ENCODE data around the gene FBXW12.

FBXW12 gene

GRCh38 chr3:48423241-48423882 is 51.3 kb downstream of the FBXW12 start:
- DNase-seq: no peak

GRCh38 chr3:48423883-48424695 is 52.1 kb downstream of the FBXW12 start:
- DNase-seq: no peak

GRCh38 chr3:48425281-48425812 is 53.3 kb downstream of the FBXW12 start:
- no peak for DNase-seq

GRCh38 chr3:48426401-48426909 is 54.4 kb downstream of the FBXW12 start:
- no peak for DNase-seq

- DNase-seq: no peak
These were observed 55.1 kb downstream of the FBXW12 start for GRCh38 chr3:48426944-48427629.

- no peak for DNase-seq
These were observed 55.6 kb downstream of the FBXW12 start for GRCh38 chr3:48427630-48427962.

GRCh38 chr3:48428088-48428571 is 56.1 kb downstream of the FBXW12 start:
- no peak for DNase-seq

- DNase-seq: no peak
These were observed 56.7 kb downstream of the FBXW12 start for GRCh38 chr3:48428572-48429316.

GRCh38 chr3:48429317-48429959 is 57.4 kb downstream of the FBXW12 start:
- peak; percentile 50 for DNase-seq

GRCh38 chr3:48429960-48430707 is 58.1 kb downstream of the FBXW12 start, which contains the start of gene PLXNB1:
TSS of gene PLXNB1 (minus strand) at chr3:48430086. CDS start at chr3:48424611, 5,475 bp downstream.
- peak; percentile 48 for DNase-seq

GRCh38 chr3:48430708-48431101 is 58.7 kb downstream of the FBXW12 start:
- no peak for DNase-seq

GRCh38 chr3:48431224-48432029 is 59.4 kb downstream of the FBXW12 start:
- no peak for DNase-seq

- DNase-seq: peak; percentile 45
These were observed 60.7 kb downstream of the FBXW12 start for GRCh38 chr3:48432411-48433371.

GRCh38 chr3:48433472-48434118 is 61.6 kb downstream of the FBXW12 start:
- no peak for DNase-seq

- DNase-seq: peak; percentile 52
These were observed 62.7 kb downstream of the FBXW12 start for GRCh38 chr3:48434591-48435222.

GRCh38 chr3:48435223-48435595 is 63.2 kb downstream of the FBXW12 start:
- no peak for DNase-seq

- DNase-seq: peak; percentile 91
These were observed 63.9 kb downstream of the FBXW12 start for GRCh38 chr3:48435774-48436476.

GRCh38 chr3:48436477-48436787 is 64.4 kb downstream of the FBXW12 start:
- no peak for DNase-seq

Data from hematopoietic multipotent progenitor cell treated with erythropoietin and hydrocortisone succinate and interleukin-3 and kit ligand, for 6 days (in vitro differentiated cells).